Choroid plexus epithelial cell (primary cell): Measurements from ENCODE around the gene DPP4.
A peak's percentile ranks its signal among the peaks of the same experiment; 100 is the strongest.

Source experiments
- DNase-seq: peaks from one replicate; pipeline ENCODE4 v3.0.0-alpha.2; 2010; ENCODE audit warnings: low read depth
- H3K4me3 ChIP-seq: 2 replicates; pipeline ENCODE4 v1.5.1; 2011; ENCODE audit warnings: low read depth, mild to moderate bottlenecking, control low read depth, low read length, moderate library complexity
- CTCF ChIP-seq: conservative IDR thresholded peaks from 2 replicates; pipeline ENCODE4 v1.5.1; 2011; ENCODE audit warnings: low read depth, mild to moderate bottlenecking, control low read depth, inconsistent platforms, low read length, moderate library complexity

DPP4 gene

DNA sequence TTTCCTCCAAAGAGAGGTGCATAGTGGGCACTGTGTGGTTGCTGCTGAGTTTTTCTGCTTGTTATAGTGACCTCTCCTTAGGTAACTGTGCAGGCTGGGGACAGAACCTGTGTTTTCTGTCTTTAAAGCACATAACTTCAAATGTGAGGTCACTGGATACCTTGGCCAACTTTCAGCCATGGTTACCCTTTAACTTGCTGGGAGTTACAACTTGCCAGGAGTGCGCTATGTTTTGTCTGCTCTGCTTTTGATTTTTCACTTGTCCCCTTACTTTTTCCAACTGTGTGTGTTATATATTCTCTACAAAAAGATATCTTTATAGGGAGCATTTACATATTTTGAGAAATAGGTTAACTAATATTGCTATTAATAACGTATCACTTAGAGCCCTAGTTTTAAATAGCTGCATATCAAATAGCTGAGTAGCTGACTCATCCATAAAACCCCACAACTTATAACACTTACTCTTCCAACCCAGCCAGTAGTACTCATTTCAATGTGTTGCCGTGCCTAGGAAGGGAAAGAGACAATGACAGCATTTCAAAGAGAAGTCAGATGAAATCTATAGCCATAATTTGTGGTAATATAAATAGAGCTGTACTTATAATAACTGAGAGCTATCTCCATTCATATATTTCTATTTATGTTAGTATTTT is 51.6 kb downstream of the DPP4 start:
- no peak for TF ChIP-seq CTCF
- H3K4me3 ChIP-seq = no peak overlapping the region
- DNase-seq = peak; percentile 53

- no peak for DNase-seq
- no peak overlapping the region for H3K4me3 ChIP-seq
- TF ChIP-seq CTCF = no peak
These were observed 52.4 kb downstream of the DPP4 start for GRCh38 chr2:162021516-162022058.

- TF ChIP-seq CTCF = no peak
- no peak for DNase-seq
- H3K4me3 ChIP-seq = no peak overlapping the region
These were observed 55.5 kb downstream of the DPP4 start for GRCh38 chr2:162018530-162018929.

DNA sequence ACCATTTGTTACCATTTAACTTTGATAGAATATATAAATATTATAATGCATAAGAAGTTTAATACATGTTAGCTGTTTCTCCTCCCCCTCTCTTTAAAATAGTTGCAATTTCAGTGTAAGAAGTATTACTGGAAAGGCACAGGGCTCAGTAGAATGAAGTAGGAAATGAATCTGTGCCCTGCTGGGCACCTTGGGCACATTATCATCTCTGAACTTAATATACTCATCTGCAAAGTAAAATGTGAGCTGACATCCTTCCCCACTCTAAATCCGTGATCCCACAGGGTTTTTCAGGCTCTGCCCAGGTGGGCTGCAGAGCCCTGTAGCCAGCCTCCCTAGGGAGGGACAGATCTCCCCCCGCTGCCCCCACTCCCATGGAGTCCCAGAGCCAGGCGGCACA is 56.8 kb downstream of the DPP4 start:
- no peak for TF ChIP-seq CTCF
- H3K4me3 ChIP-seq = no peak overlapping the region
- no peak for DNase-seq

DNA sequence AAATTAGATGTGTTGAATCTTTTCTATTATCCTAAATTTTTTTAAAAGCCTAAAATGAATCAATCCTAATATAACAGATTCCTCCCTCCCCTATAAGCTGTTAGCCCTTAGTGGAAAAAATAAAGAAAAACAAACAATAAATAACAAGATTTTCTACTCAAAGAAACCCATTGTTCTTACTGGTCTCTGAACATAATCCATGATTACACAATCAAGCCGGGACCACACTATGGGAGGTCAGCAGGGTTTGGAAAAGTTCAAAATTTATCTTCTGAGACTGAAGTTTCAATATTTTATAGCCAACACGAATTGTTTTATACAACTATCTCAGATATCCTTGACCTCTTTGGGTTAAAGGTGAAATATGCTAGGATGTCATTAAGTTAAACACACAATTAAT is 57.9 kb downstream of the DPP4 start:
- TF ChIP-seq CTCF = no peak
- no peak for DNase-seq
- no peak overlapping the region for H3K4me3 ChIP-seq

GRCh38 chr2:162014751-162015150 is 59.3 kb downstream of the DPP4 start:
- peak; percentile 53 for DNase-seq
- no peak overlapping the region for H3K4me3 ChIP-seq
- no peak for TF ChIP-seq CTCF
